SK-N-SH (cell line): ENCODE results near the gene LAMA4. TPM values are rescaled to one million over a fixed set of nuclear protein-coding genes. Genes with fewer than 3 reads are reported as not detected.

ENCODE experiments used
- CTCF ChIA-PET: fragments of 300-600, 350-600 bp; formaldehyde crosslinking; extraction: SDS; loops from one replicate; lab custom pipeline; 2021; lab: Yijun Ruan, JAX
- POLR2A ChIA-PET: fragments of 350-600 bp; sonication (Branson Sonifier 250); formaldehyde crosslinking; extraction: SDS; loops from one replicate; lab custom pipeline; 2020; ENCODE audit warnings: antibody characterized with exemption, inconsistent platforms; lab: Yijun Ruan, JAX
- DNase-seq: peaks from one replicate; pipeline ENCODE4 v3.0.0; 2012
- H2AFZ ChIP-seq: fragments of 200-600 bp; sonication (generic); 2 replicates; pipeline ENCODE4 v1.8.1; 2016; ENCODE audit warnings: antibody characterized with exemption, mild to moderate bottlenecking, low read depth
- H3F3A ChIP-seq: fragments of 200-600 bp; sonication (generic); replicated peaks from 2 replicates; pipeline ENCODE3; 2016; ENCODE audit warnings: antibody characterized with exemption, mild to moderate bottlenecking; ENCODE audit not compliant: insufficient read depth
- H3K27ac ChIP-seq, 2 experiments: fragments of 200-500 bp in 1 of 2; fragments of 200-600 bp in 1 of 2; sonication (Bioruptor generic) in 1 of 2; sonication (generic), shearing (Covaris generic) in 1 of 2; 2 replicates each; pipeline versions ENCODE4 v1.5.1 to v1.6.1; 2014 to 2016; ENCODE audit warnings: low read depth in 2 of 2, inconsistent platforms in 1 of 2, low read length in 1 of 2, mild to moderate bottlenecking in 1 of 2, mixed read lengths in 1 of 2
- H3K27me3 ChIP-seq: fragments of 200-600 bp; sonication (generic), shearing (Covaris generic); 2 replicates; pipeline ENCODE4 v1.6.1; 2016; ENCODE audit warnings: mixed run types; ENCODE audit not compliant: insufficient read depth
- H3K36me3 ChIP-seq, 2 experiments: fragments of 200-500 bp in 1 of 2; fragments of 200-600 bp in 1 of 2; sonication (Bioruptor generic) in 1 of 2; sonication (generic) in 1 of 2; replicated peaks in 1 of 2; 2 replicates each; pipeline versions ENCODE3 to v1.5.1; 2014 to 2016; ENCODE audit warnings: low read length in 1 of 2, mild to moderate bottlenecking in 1 of 2; ENCODE audit not compliant: insufficient read depth in 2 of 2, control insufficient read depth in 1 of 2
- H3K4me1 ChIP-seq, 2 experiments: fragments of 200-500 bp in 1 of 2; fragments of 200-600 bp in 1 of 2; sonication (Bioruptor generic) in 1 of 2; sonication (generic), shearing (Covaris generic) in 1 of 2; 2 replicates each; pipeline versions ENCODE4 v1.5.1 to v1.6.1; 2014 to 2016; ENCODE audit warnings: low read depth in 1 of 2, low read length in 1 of 2, mixed run types in 1 of 2; ENCODE audit not compliant: insufficient read depth in 2 of 2, control insufficient read depth in 1 of 2
- H3K4me2 ChIP-seq: fragments of 200-600 bp; sonication (generic), shearing (Covaris generic); 2 replicates; pipeline ENCODE4 v1.6.1; 2017; ENCODE audit warnings: mixed run types
- H3K4me3 ChIP-seq, 2 experiments: fragments of 200-500 bp in 1 of 2; fragments of 200-600 bp in 1 of 2; sonication (Bioruptor generic) in 1 of 2; sonication (generic), shearing (Covaris generic) in 1 of 2; 2 replicates each; pipeline versions ENCODE4 v1.5.1 to v1.8.1; 2014 to 2016; ENCODE audit warnings: low read depth in 2 of 2, inconsistent platforms in 1 of 2, low read length in 1 of 2, mild to moderate bottlenecking in 1 of 2, mixed read lengths in 1 of 2, moderate library complexity in 1 of 2
- H3K79me2 ChIP-seq: fragments of 200-600 bp; sonication (generic); 2 replicates; pipeline ENCODE4 v1.8.1; 2017; ENCODE audit warnings: mild to moderate bottlenecking; ENCODE audit not compliant: insufficient read depth
- H3K9ac ChIP-seq: fragments of 200-600 bp; sonication (generic); 2 replicates; pipeline ENCODE4 v1.6.1; 2017; ENCODE audit warnings: mixed run types
- H3K9me2 ChIP-seq: fragments of 200-600 bp; sonication (generic); 2 replicates; pipeline ENCODE4 v1.6.1; 2017; ENCODE audit warnings: mixed run types
- H3K9me3 ChIP-seq: fragments of 200-600 bp; sonication (generic); 2 replicates; pipeline ENCODE4 v1.6.1; 2017; ENCODE audit warnings: mixed run types, mild to moderate bottlenecking, moderate library complexity
- H4K20me1 ChIP-seq: fragments of 200-600 bp; sonication (generic); 2 replicates; pipeline ENCODE4 v1.6.1; 2017; ENCODE audit warnings: mild to moderate bottlenecking, mixed run types; ENCODE audit not compliant: insufficient read depth
- CHD2 ChIP-seq: fragments of 150-350 bp; IDR thresholded peaks from 2 replicates; pipeline ENCODE4 v1.6.1; 2018; ENCODE audit warnings: low read length; ENCODE audit not compliant: partially characterized antibody
- EP300 ChIP-seq, 2 experiments: IDR thresholded peaks; 2 replicates each; pipeline versions ENCODE4 v1.4.0 to v1.6.1; 2012; ENCODE audit warnings: borderline replicate concordance in 1 of 2, low read depth in 1 of 2, low read length in 1 of 2
- FOSL2 ChIP-seq: IDR thresholded peaks from 2 replicates; pipeline ENCODE4 v1.4.0; 2012; ENCODE audit warnings: low read depth, mild to moderate bottlenecking, moderate library complexity, borderline replicate concordance
- FOXJ3 ChIP-seq: sonication (generic); formaldehyde crosslinking; IDR thresholded peaks from 2 replicates; pipeline ENCODE4 v1.5.1; 2020; ENCODE audit warnings: mild to moderate bottlenecking, missing genetic modification reagents
- GABPA ChIP-seq: IDR thresholded peaks from 2 replicates; pipeline ENCODE4 v1.4.0; 2012; ENCODE audit warnings: low read depth, mild to moderate bottlenecking
- MAX ChIP-seq: IDR thresholded peaks from 2 replicates; pipeline ENCODE4 v1.4.0; 2012; ENCODE audit warnings: low read depth
- MEF2A ChIP-seq: IDR thresholded peaks from 2 replicates; pipeline ENCODE4 v1.4.0; 2012; ENCODE audit warnings: low read depth, borderline replicate concordance
- MXI1 ChIP-seq: IDR thresholded peaks from 2 replicates; pipeline ENCODE4 v1.6.1; 2012; ENCODE audit warnings: mild to moderate bottlenecking, low read depth, low read length, improper control_type of control experiment
- NRF1 ChIP-seq: IDR thresholded peaks from 2 replicates; pipeline ENCODE4 v1.6.1; 2012; ENCODE audit warnings: low read depth, mild to moderate bottlenecking, low read length
- PBX3 ChIP-seq: IDR thresholded peaks from 2 replicates; pipeline ENCODE4; 2012
- POLR2AphosphoS5 ChIP-seq: IDR thresholded peaks from 2 replicates; pipeline ENCODE4 v1.6.1; 2012; ENCODE audit warnings: low read depth, low read length
- RAD21 ChIP-seq: IDR thresholded peaks from 2 replicates; pipeline ENCODE4 v1.6.1; 2012; ENCODE audit warnings: mild to moderate bottlenecking, low read length
- REST ChIP-seq: IDR thresholded peaks from 2 replicates; pipeline ENCODE4 v1.6.1; 2012; ENCODE audit warnings: mild to moderate bottlenecking, low read depth, low read length, moderate library complexity
- RFX5 ChIP-seq: IDR thresholded peaks from 2 replicates; pipeline ENCODE4 v1.6.1; 2012; ENCODE audit warnings: mild to moderate bottlenecking, improper control_type of control experiment, low read length
- RXRA ChIP-seq: IDR thresholded peaks from 2 replicates; pipeline ENCODE4 v1.4.0; 2012; ENCODE audit warnings: low read depth, mild to moderate bottlenecking, borderline replicate concordance
- SMC3 ChIP-seq: IDR thresholded peaks from 2 replicates; pipeline ENCODE4 v1.6.1; 2012; ENCODE audit warnings: low read depth, low read length, improper control_type of control experiment
- TAF1 ChIP-seq: IDR thresholded peaks from 2 replicates; pipeline ENCODE4 v1.6.1; 2012; ENCODE audit warnings: low read depth, mild to moderate bottlenecking, low read length, moderate library complexity, borderline replicate concordance
- TCF12 ChIP-seq: IDR thresholded peaks from 2 replicates; pipeline ENCODE4 v1.4.0; 2012
- TEAD4 ChIP-seq: IDR thresholded peaks from 2 replicates; pipeline ENCODE4 v1.4.0; 2012; ENCODE audit warnings: mild to moderate bottlenecking, borderline replicate concordance; ENCODE audit not compliant: insufficient read depth
- USF2 ChIP-seq: fragments of 150-350 bp; IDR thresholded peaks from 2 replicates; pipeline ENCODE4 v1.6.1; 2017; ENCODE audit warnings: antibody characterized with exemption, low read length, low read depth, borderline replicate concordance
- YY1 ChIP-seq: IDR thresholded peaks from 2 replicates; pipeline ENCODE4 v1.4.0; 2012; ENCODE audit warnings: low read depth, mild to moderate bottlenecking
- ZBTB33 ChIP-seq: IDR thresholded peaks from 2 replicates; pipeline ENCODE4 v1.4.0; 2012; ENCODE audit warnings: low read depth, borderline replicate concordance
- WGBS: methylation state at CpG from one replicate; pipeline ENCODE4 v1.1.6; 2017; ENCODE audit warnings: low lambda C conversion rate; 5-methylcytosine and 5-hydroxymethylcytosine counted together
- polyA plus RNA-seq, 3 experiments: library from polyadenylated mRNA; depleted of rRNA; stranded (reverse); fragments of >200 nt; gene quantifications; 2 replicates each; pipeline ENCODE4 v1.2.3, GENCODE V29; 2012

The LAMA4 gene
- polyA plus RNA-seq, 1 of the 3 experiments (the other 2 are of a cell fraction): 9.4 TPM

- Histone ChIP-seq H3K27ac (peak overlapping the region; percentile 56 to 68), H4K20me1 (no peaks in the 10 kb centered on the region), H2AFZ (no peak overlapping the region), H3K9ac (no peak overlapping the region; the same call in 1 of the 2 replicates), H3K4me1 (peaks cover 6 to 28% of the 10 kb centered on the region in 2 experiments; a peak in 3 of 4 replicates), H3K9me3 (no peaks in the 10 kb centered on the region), H3K9me2 (no peaks in the 10 kb centered on the region), H3K36me3 (no peaks in the 10 kb centered on the region), H3K4me3 (no peak overlapping the region), H3K4me2 (peak overlapping the region; percentile 17; the same call in 1 of the 2 replicates), H3K27me3 (no peaks in the 10 kb centered on the region), H3K79me2 (no peaks in the 10 kb centered on the region), H3F3A (peaks cover 5% of the 10 kb centered on the region)
- CTCF ChIA-PET: interaction anchor here (0.6 to 4.7 kb wide), 12 partner anchors 9 to 1229 kb away, joined by 3 to 40 read pairs (median 3); no protein-coding TSS in a partner anchor
- WGBS: 0% methylated on average over 4 of the region's 4 CpGs
- peak; percentile 53 for DNase-seq
- POLR2A ChIA-PET: interaction anchor here (1.0 kb wide), 1 partner anchor 28 kb away, joined by 5 read pairs; the partner anchor contains the start of gene LAMA4
- TF ChIP-seq PBX3 (peak; percentile 36; the same call in 1 of the 2 replicates), TAF1 (no peak), USF2 (no peak), MAX (no peak), YY1 (no peak), NRF1 (no peak), FOXJ3 (CRISPR knock-in tag) (no peak), RAD21 (peak; percentile 75), EP300 (IDR thresholded peaks at IDR 0.05; ENCODE audit: borderline replicate concordance in 1 of 2, low read depth in 1 of 2, low read length in 1 of 2) (peak in 1 of 2 experiments; percentile 51; a peak in 1 of 4 replicates), TEAD4 (no peak), SMC3 (peak; percentile 66), RFX5 (no peak), REST (no peak), GABPA (no peak), ZBTB33 (no peak), MEF2A (no peak), POLR2AphosphoS5 (no peak), RXRA (no peak), MXI1 (no peak), FOSL2 (no peak; the same call in 1 of the 2 replicates), TCF12 (peak; percentile 67), CHD2 (peak; percentile 72)
These were observed 27.7 kb upstream of the LAMA4 start for GRCh38 chr6:112281821-112282615.
